RWPE1 (cell line): ENCODE results near the gene KRTAP5-9.
A peak's percentile ranks its signal among the peaks of the same experiment; 100 is the strongest.
"Not testable (repeated sequence)": the region's sequence is repeated elsewhere in the genome, so short reads cannot be mapped to it uniquely, and the experiment has no call there.

Source experiments
- CTCF ChIA-PET: fragments of 350-600 bp; sonication (Branson Sonifier 250); formaldehyde crosslinking; extraction: SDS; loops from one replicate; lab custom pipeline; 2021; lab: Yijun Ruan, JAX
- POLR2A ChIA-PET: fragments of 400-600 bp; formaldehyde crosslinking; extraction: SDS; loops from one replicate; lab custom pipeline; 2020; ENCODE audit warnings: antibody characterized with exemption; ENCODE audit not compliant: low non-redundant PET; lab: Yijun Ruan, JAX
- DNase-seq: peaks from one replicate; pipeline ENCODE4 v3.0.0; 2012; ENCODE audit warnings: low spot score
- H3K27ac ChIP-seq: fragments of 450-650 bp; 2 replicates; pipeline ENCODE4 v1.5.1; 2017
- TF ChIP-seq, protein P1 (sequence below): fragments of 450-650 bp; conservative IDR thresholded peaks from 2 replicates; pipeline ENCODE4 v1.5.1; 2017; ENCODE audit warnings: low read depth, mild to moderate bottlenecking

KRTAP5-9 gene

GRCh38 chr11:71562120-71562519 lies 13.9 kb downstream of the KRTAP5-9 start:
- TF ChIP-seq, protein P1, sequence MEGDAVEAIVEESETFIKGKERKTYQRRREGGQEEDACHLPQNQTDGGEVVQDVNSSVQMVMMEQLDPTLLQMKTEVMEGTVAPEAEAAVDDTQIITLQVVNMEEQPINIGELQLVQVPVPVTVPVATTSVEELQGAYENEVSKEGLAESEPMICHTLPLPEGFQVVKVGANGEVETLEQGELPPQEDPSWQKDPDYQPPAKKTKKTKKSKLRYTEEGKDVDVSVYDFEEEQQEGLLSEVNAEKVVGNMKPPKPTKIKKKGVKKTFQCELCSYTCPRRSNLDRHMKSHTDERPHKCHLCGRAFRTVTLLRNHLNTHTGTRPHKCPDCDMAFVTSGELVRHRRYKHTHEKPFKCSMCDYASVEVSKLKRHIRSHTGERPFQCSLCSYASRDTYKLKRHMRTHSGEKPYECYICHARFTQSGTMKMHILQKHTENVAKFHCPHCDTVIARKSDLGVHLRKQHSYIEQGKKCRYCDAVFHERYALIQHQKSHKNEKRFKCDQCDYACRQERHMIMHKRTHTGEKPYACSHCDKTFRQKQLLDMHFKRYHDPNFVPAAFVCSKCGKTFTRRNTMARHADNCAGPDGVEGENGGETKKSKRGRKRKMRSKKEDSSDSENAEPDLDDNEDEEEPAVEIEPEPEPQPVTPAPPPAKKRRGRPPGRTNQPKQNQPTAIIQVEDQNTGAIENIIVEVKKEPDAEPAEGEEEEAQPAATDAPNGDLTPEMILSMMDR: no peak
- POLR2A ChIA-PET: no interaction called here
- CTCF ChIA-PET: no interaction called here
- H3K27ac ChIP-seq: no peak overlapping the region
- DNase-seq: no peak

DNA sequence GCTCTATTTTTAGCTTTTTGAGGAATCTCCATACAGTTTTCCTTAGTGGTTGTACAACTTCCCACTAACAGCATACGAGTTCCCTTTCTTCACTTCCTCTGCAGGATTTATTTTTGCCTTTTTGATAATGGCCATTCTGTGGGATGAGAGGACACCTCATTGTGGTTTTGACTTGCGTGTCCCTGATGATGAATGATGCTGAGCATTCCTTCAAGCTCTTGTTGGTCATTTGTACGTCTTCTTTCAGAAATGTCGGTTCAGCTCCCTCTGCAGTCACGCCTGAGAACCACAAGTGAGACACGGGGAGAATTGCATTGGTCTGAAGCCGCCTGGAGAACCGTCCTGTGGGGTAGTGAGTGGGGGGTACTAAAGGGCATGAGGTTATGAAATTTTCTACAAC lies 15.2 kb downstream of the KRTAP5-9 start:
- ChIA-PET CTCF (interaction anchor here (0.6 to 0.7 kb wide), 3 partner anchors 21 to 1404 kb away, joined by 3 read pairs; no protein-coding TSS in a partner anchor), POLR2A (no interaction called here)
- peak; percentile 30 for DNase-seq
- TF ChIP-seq, protein P1: no peak
- H3K27ac ChIP-seq: no peak overlapping the region

GRCh38 chr11:71564430-71564829 lies 16.2 kb downstream of the KRTAP5-9 start:
- DNase-seq: no peak
- TF ChIP-seq, protein P1: no peak
- ChIA-PET POLR2A (no interaction called here), CTCF (interaction anchor here (0.7 kb wide), 1 partner anchor 16 kb away, joined by 5 read pairs; no protein-coding TSS in a partner anchor)
- H3K27ac ChIP-seq: no peak overlapping the region

DNA sequence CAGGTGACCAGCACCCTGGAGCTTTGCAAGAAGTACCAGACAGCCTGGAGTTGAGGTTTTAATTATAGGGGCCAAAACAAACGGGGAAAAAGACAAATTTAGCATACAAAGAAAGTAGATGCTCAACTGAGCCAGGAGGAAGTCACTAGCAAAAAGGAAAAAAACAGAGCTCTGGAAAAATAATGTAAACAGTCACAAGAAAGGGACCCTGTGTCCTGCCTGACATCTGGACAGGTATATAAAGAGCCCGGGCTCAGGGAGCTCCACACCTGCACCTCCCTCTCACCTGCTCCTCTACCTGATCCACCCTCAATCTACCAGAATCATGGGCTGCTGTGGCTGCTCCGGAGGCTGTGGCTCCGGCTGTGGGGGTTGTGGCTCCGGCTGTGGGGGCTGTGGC lies 17.0 kb downstream of the KRTAP5-9 start, which contains the start of gene KRTAP5-10:
Gene KRTAP5-10 (plus strand): TSS at position 301 of the 400 bp plus-strand sequence. CDS start 25 bp downstream, at position 326.
- POLR2A ChIA-PET: no interaction called here
- CTCF ChIA-PET: interaction anchor here (0.7 kb wide), 1 partner anchor 15 kb away, joined by 5 read pairs; no protein-coding TSS in a partner anchor
- DNase-seq: no peak
- no peak within 1 kb of the TSS for H3K27ac ChIP-seq
- TF ChIP-seq, protein P1: no peak

DNA sequence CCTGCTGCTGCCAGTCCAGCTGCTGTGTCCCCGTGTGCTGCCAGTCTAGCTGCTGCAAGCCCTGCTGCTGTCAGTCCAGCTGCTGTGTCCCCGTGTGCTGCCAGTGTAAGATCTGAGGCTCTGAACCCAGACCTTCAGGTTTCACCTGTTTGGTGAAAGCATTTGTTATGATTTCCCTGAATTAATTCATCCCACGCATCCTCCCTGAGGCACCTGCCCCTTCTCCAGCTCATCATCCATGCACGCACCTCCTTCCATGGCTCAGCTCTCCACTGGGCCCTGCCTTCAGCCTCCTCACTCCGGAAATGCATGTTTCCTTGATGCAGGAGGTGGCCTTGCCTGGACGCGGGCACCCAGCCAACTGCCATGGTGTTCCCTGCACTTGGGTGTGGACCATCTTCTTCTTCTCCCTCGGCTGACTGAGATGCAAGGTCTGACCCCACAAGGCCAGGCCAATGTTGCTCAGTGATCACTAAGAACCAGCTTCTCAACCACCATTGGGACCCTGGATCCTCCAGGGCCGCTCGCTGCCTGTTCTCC lies 17.9 kb downstream of the KRTAP5-9 start:
- DNase-seq: no peak
- TF ChIP-seq, protein P1: no peak
- no peak overlapping the region for H3K27ac ChIP-seq
- POLR2A ChIA-PET: no interaction called here
- CTCF ChIA-PET: interaction anchor here (0.6 kb wide), 1 partner anchor 322 kb away, joined by 4 read pairs; no protein-coding TSS in a partner anchor

DNA sequence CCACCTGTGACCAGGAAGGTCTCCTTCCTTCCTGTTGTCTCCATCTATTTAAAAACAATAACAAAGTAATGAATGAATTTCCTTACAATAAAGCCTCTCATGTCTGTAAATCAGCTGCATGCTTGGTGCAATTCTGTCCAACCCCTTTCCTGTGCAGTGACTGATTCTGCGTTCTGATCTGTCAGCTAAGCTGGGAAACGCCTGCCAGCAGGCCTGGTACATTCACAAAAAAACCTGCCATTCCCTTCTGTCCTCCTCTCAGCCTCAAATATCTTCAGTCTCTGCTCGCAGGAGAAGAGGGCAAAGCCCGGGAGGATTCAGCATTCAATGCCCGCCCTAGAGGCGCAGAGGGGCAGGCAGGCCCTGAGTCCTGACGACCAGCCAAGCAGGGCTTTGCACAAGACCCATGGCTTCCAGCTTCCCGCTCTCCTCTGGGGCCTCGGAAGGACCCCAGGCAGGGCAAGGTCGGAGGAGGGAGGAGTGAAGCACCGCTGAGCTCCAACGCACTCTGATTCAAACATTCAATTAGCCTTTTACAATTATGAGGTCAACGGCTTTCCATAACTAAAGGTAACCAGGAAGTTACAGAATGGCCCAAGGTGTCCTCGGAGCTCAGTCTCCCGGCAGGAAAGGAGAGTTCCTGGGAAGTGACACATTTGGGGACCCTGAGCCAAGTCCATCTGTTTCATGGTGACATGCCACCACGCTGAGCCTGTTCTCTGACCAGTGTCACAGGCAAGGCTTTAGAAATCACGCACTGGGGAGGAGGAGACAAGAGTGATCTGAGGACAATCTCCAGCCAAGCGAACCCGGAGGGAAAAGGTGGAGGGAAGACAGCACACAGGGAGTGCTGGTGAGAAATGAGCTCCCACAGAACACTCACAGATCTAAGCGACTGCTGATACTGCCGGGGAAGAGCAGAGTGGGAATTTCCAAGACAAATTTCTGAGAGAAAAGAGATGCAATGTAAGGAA lies 18.7 kb downstream of the KRTAP5-9 start:
- POLR2A ChIA-PET, H3K27ac ChIP-seq, DNase-seq: not testable (repeated sequence)
- CTCF ChIA-PET: interaction anchor here (0.6 kb wide), 1 partner anchor 322 kb away, joined by 4 read pairs; no protein-coding TSS in a partner anchor

DNA sequence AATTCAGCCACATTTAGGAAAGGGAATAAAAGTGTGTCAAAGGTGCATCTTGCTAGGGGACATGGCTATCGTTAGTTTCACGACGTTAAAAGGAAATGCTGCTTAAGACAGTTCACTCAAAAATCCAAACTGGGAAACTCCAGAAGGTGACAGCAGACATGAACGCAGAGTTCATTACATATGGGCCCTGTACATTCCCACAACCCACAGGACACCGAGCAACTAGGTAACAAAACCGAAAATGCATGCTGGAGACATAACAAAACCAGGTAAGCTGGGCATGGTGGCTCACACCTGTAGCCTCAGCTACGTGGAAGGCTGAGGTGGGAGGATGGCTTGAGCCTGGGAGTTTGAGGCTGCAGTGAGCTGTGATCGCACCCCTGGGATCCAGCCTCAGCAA lies 19.4 kb downstream of the KRTAP5-9 start:
- DNase-seq, H3K27ac ChIP-seq, POLR2A ChIA-PET, CTCF ChIA-PET: not testable (repeated sequence)
